Mammary epithelial cell (primary cell): ENCODE measurements around the gene CCIN.

Experiments
- EZH2 ChIP-seq: IDR thresholded peaks from 2 replicates; pipeline ENCODE4 v1.6.1; 2012; ENCODE audit warnings: low read length, inconsistent platforms, borderline replicate concordance
- TF ChIP-seq, protein P1 (sequence below), 2 donors: IDR thresholded peaks in 1 of 2; conservative IDR thresholded peaks in 1 of 2; 2 replicates each; pipeline ENCODE4 v1.5.1; 2011 to 2012; ENCODE audit warnings: inconsistent platforms in 2 of 2, low read length in 2 of 2, mild to moderate bottlenecking in 2 of 2, control low read depth in 1 of 2, low read depth in 1 of 2; ENCODE audit not compliant: insufficient read depth in 1 of 2; ENCODE audit errors: extremely low read depth in 1 of 2

DNA sequence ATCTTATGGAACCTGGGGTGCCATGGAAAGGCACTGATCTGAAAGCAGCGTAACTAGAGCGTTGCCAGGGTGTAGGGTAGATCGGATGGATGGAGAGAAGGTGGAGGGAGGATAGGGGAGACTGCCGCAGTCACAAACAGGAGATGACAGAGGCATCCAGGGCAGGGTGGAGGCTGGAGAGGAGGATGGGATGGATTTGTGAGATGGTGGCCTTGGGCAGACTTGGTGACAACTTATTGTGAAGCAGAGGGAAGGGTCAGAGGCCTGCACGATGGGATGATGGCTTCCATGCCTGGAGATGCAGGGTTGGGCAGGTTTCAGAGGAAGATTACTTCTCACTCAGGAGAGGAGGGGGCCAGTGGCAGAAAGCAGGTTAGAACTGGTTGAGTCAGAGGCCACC is 30.3 kb upstream of the CCIN start:
- TF ChIP-seq, protein P1, sequence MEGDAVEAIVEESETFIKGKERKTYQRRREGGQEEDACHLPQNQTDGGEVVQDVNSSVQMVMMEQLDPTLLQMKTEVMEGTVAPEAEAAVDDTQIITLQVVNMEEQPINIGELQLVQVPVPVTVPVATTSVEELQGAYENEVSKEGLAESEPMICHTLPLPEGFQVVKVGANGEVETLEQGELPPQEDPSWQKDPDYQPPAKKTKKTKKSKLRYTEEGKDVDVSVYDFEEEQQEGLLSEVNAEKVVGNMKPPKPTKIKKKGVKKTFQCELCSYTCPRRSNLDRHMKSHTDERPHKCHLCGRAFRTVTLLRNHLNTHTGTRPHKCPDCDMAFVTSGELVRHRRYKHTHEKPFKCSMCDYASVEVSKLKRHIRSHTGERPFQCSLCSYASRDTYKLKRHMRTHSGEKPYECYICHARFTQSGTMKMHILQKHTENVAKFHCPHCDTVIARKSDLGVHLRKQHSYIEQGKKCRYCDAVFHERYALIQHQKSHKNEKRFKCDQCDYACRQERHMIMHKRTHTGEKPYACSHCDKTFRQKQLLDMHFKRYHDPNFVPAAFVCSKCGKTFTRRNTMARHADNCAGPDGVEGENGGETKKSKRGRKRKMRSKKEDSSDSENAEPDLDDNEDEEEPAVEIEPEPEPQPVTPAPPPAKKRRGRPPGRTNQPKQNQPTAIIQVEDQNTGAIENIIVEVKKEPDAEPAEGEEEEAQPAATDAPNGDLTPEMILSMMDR (conservative IDR thresholded peaks at IDR 0.05 in 1 of 2, IDR thresholded peaks at IDR 0.05 in 1 of 2; ENCODE audit: extremely low read depth in 1 of 2, insufficient read depth in 1 of 2, low read depth in 1 of 2, low read length in 2 of 2), result no peak
- TF ChIP-seq EZH2, result no peak
